Type B pancreatic cell (in vitro differentiated cells): ENCODE results near the gene AGAP2. TPM values are rescaled to one million over a fixed set of nuclear protein-coding genes. Genes with fewer than 3 reads are reported as not detected.

Experiments
- DNase-seq: peaks from one replicate; pipeline ENCODE4 v3.0.0; 2021; ENCODE audit warnings: mixed read lengths; ENCODE audit not compliant: unreplicated experiment; ENCODE audit errors: extremely low spot score
- H3K27ac Mint-ChIP-seq: 2 replicates; pipeline ENCODE4 v1.8.0; 2021; ENCODE audit warnings: mild to moderate bottlenecking, mixed read lengths
- H3K27me3 Mint-ChIP-seq: 2 replicates; pipeline ENCODE4 v1.8.0; 2021; ENCODE audit warnings: mixed read lengths
- H3K36me3 Mint-ChIP-seq: 2 replicates; pipeline ENCODE4 v1.8.0; 2021; ENCODE audit warnings: mixed read lengths
- H3K4me1 Mint-ChIP-seq: one replicate; pipeline ENCODE4 v1.8.0; 2021; ENCODE audit warnings: mixed read lengths; ENCODE audit not compliant: unreplicated experiment
- H3K4me3 Mint-ChIP-seq: 2 replicates; pipeline ENCODE4 v1.8.0; 2021; ENCODE audit warnings: mild to moderate bottlenecking, mixed read lengths
- H3K9me3 Mint-ChIP-seq: 2 replicates; pipeline ENCODE4 v1.8.0; 2021; ENCODE audit warnings: mixed read lengths
- total RNA-seq: library from RNA; stranded (reverse); gene quantifications from 2 replicates; pipeline ENCODE4 v1.2.1, GENCODE V29; 2021; ENCODE audit warnings: low replicate concordance
- TF ChIP-seq, protein P1 (sequence below): fragments of 200-600 bp; sonication (generic); conservative IDR thresholded peaks from 2 replicates; pipeline ENCODE4 v1.5.0; 2021; ENCODE audit warnings: antibody characterized with exemption, mild to moderate bottlenecking

The AGAP2 gene
- total RNA-seq, 1 donor from 2014 or later = 4.1 TPM

DNA sequence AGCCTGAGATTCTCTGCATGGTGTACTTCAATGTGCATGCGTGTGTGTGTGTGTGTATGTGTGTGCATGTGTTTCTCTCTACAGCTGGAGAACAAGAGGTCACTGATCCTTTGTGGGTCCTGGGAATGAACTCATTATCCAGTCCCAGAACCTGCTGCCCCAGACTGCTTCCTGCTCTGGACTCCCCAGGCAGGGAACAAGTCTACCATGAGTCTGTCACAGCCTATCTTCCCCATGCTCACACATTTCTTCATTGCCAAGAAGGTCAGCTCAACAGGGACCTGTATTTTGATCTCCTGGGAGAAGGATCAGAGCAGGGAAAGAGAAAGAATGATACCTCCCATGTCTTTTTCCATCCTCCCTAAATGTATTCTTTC lies 2.9 kb upstream of the AGAP2 start:
- TF ChIP-seq, protein P1, sequence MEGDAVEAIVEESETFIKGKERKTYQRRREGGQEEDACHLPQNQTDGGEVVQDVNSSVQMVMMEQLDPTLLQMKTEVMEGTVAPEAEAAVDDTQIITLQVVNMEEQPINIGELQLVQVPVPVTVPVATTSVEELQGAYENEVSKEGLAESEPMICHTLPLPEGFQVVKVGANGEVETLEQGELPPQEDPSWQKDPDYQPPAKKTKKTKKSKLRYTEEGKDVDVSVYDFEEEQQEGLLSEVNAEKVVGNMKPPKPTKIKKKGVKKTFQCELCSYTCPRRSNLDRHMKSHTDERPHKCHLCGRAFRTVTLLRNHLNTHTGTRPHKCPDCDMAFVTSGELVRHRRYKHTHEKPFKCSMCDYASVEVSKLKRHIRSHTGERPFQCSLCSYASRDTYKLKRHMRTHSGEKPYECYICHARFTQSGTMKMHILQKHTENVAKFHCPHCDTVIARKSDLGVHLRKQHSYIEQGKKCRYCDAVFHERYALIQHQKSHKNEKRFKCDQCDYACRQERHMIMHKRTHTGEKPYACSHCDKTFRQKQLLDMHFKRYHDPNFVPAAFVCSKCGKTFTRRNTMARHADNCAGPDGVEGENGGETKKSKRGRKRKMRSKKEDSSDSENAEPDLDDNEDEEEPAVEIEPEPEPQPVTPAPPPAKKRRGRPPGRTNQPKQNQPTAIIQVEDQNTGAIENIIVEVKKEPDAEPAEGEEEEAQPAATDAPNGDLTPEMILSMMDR = no peak
- Mint-ChIP-seq H3K27ac (no peak overlapping the region), H3K27me3 (peaks cover 55% of the 10 kb centered on the region), H3K4me3 (no peak overlapping the region), H3K9me3 (no peaks in the 10 kb centered on the region), H3K4me1 (peaks cover 30% of the 10 kb centered on the region), H3K36me3 (peaks cover 7% of the 10 kb centered on the region)
- DNase-seq = no peak

DNA sequence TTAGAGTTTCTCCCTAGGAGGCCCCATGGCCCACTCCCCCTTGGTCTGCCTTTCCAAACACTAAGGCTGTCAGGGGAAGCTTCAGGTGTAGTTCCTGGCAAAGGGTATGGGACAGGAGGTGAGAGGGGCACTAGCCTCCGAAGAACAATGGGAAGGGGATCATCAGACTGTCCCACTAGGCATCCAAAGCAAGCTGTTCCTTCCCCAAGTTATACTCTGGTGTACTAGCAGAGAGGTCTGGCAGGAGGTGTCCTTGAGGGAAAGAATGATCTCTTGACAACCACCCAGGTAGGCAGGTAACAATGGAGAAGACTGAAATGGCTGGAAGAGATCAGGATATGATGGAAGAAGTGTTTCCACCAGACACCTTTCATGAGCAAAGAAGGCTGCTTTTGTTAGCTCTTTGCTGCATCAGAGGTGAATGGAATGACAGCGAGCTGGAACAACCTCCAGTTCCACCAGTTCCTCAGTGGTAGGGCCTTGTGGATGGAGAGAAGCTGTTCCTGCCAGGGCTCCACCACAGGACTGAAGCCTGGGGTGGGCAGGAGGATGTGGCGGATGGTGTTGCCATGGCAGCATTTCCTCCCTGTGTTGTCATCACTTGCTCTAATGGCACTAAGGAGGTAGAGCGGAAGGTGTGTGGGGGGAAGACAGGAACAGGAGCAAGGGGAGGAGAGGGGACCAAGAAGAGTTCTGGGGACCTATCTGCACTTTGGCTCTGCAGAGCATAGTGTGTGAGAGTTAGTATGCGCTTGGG lies 2.3 kb upstream of the AGAP2 start:
- TF ChIP-seq, protein P1 = no peak
- peak overlapping the region; percentile 48 for H3K4me3 Mint-ChIP-seq
- H3K9me3 Mint-ChIP-seq = no peaks in the 10 kb centered on the region
- no peak overlapping the region for H3K27ac Mint-ChIP-seq
- no peak for DNase-seq
- peaks cover 4% of the 10 kb centered on the region for H3K36me3 Mint-ChIP-seq
- H3K27me3 Mint-ChIP-seq = peaks cover 60% of the 10 kb centered on the region
- H3K4me1 Mint-ChIP-seq = peaks cover 29% of the 10 kb centered on the region

DNA sequence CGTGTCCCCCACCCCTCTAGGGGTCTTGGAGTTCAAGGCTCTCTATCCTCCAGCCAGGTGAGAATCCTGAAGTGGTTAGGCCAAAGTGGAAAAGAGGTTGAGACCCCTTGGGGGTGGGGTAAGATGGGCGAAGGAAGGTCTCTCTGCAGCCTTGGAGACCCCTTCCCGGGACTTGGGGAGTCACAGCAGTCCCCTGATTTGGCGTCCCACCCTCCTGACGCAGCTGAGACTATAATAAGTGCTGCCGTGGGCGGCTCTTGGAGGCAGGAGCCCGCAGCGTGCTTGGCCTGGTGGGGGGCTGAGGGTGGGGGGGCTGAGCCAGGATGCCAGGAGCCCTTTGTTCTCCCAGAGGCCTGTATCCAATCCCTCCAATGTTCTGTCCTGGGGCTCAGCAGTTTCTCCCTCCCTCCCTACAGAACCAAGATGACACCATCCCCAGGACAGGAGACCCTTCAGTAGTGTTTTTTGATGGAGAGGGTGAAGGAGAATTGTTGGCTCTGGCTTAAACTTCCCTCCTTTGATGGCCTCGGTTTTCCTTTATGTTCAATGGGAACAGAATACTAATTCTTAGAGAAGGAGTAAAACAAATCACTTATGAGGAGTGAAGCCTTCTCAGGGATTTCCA lies 1.5 kb upstream of the AGAP2 start:
- no peak for DNase-seq
- TF ChIP-seq, protein P1 = no peak
- H3K9me3 Mint-ChIP-seq = no peaks in the 10 kb centered on the region
- H3K27ac Mint-ChIP-seq = no peak overlapping the region
- H3K4me3 Mint-ChIP-seq = peak overlapping the region; percentile 84
- H3K4me1 Mint-ChIP-seq = peaks cover 24% of the 10 kb centered on the region
- H3K36me3 Mint-ChIP-seq = peaks cover 4% of the 10 kb centered on the region
- peaks cover 68% of the 10 kb centered on the region for H3K27me3 Mint-ChIP-seq

DNA sequence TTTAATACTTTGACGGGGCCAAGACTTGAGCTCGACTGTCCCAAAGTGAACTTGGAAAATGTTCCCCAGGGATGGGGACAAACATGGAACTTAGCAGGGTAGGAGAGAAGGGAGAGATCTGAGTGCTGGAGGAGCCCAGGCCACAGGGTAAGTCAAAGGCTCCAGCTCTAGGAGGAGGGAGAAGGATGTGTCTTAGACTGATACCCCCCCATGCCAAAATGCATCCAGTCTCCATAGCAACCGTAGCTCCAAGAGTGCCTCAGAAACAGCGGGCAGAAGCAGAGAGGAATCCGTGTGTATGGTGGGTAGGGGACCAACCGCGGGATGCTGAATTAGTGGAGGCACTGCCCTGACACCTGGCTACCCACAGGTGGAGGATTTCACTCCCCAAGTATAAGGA lies 845 bp upstream of the AGAP2 start:
- TF ChIP-seq, protein P1 = no peak
- H3K4me1 Mint-ChIP-seq = peaks cover 19% of the 10 kb centered on the region
- H3K27ac Mint-ChIP-seq = no peak overlapping the region
- no peaks in the 10 kb centered on the region for H3K9me3 Mint-ChIP-seq
- peak overlapping the region; percentile 84 for H3K4me3 Mint-ChIP-seq
- DNase-seq = no peak
- peaks cover 4% of the 10 kb centered on the region for H3K36me3 Mint-ChIP-seq
- peaks cover 70% of the 10 kb centered on the region for H3K27me3 Mint-ChIP-seq

DNA sequence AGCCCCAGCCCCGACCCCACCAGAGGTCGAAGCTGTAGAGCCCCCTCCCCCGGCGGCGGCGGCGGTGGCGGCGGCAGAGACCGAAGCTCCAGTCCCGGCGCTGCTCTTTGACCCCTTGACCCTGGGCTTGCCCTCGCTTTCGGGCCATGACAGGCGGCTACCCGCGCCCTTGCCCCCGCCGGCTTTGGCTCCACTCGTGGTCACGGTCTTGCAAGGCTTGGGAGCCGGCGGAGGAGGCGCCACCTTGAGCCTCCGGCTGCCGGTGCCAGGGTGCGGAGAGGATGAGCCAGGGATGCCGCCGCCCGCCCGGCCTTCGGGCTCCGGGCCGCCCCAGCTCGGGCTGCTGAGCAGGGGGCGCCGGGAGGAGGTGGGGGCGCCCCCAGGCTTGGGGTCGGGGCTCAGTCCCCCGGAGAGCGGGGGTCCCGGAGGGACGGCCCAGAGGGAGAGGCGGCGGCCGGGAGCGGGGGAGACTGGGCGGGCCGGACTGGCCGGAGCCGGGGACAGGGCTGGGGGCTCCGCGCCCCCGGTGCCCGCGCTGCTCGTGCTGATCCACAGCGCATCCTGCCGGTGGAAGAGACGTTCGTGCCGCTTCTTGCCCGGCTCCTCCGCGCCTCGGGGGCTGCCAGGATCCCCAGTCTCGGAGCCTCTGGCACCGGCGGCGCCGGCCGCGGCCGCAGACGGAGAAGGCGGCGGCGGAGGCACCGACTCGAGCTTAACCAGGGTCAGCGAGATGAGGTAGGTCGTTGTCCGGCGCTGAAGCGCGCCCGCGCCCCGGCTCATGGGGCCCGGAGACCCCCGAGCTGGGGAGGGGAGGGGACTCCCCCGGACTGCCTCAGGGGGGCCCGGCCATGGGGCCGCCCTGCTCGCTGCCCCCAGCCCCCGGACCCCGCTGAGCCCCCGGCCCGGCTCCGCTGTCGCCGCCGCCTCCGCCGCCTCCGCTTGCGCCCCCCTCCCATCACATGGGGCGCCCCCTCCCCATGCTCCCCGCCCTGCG lies 778 bp downstream of the AGAP2 start:
- H3K27ac Mint-ChIP-seq = no peak overlapping the region
- peaks cover 81% of the 10 kb centered on the region for H3K27me3 Mint-ChIP-seq
- peaks cover 4% of the 10 kb centered on the region for H3K36me3 Mint-ChIP-seq
- peaks cover 15% of the 10 kb centered on the region for H3K4me1 Mint-ChIP-seq
- DNase-seq = no peak
- H3K9me3 Mint-ChIP-seq = no peaks in the 10 kb centered on the region
- TF ChIP-seq, protein P1 = peak; percentile 52
- H3K4me3 Mint-ChIP-seq = no peak overlapping the region
